Activated CD8-positive, alpha-beta memory T cell treated with anti-CD3 and anti-CD28 coated beads, Interleukin-2, amount 10 ng/mL, durations not matched to agents 7 days and 5 days (primary cell): ENCODE data around the gene TC2N. TPM values are rescaled to one million over a fixed set of nuclear protein-coding genes. Genes with fewer than 3 reads are reported as not detected.
"Not testable (repeated sequence)": the region's sequence is repeated elsewhere in the genome, so short reads cannot be mapped to it uniquely, and the experiment has no call there.

Experiments used
- ATAC-seq: fragments of 150-1000 bp; cut with Tn5 transposase; one replicate; pipeline ENCODE4 v1.10.0; 2021; ENCODE audit warnings: moderate library complexity
- CTCF ChIA-PET: fragments of 350-600 bp; sonication (Branson Sonifier 250); formaldehyde crosslinking; loops from one replicate; lab custom pipeline; 2021; ENCODE audit warnings: antibody characterized with exemption; lab: Charles Lee
- DNase-seq: peaks from one replicate; pipeline ENCODE4 v3.0.0-alpha.2; 2020
- H3K27ac Mint-ChIP-seq: one replicate; pipeline ENCODE4 v1.8.0; 2021; ENCODE audit warnings: mild to moderate bottlenecking, mixed read lengths
- H3K27me3 Mint-ChIP-seq: one replicate; pipeline ENCODE4 v1.8.0; 2021; ENCODE audit warnings: mixed read lengths
- H3K36me3 Mint-ChIP-seq: one replicate; pipeline ENCODE4 v1.8.0; 2021; ENCODE audit warnings: mild to moderate bottlenecking, mixed read lengths
- H3K4me1 Mint-ChIP-seq: one replicate; pipeline ENCODE4 v1.8.0; 2021; ENCODE audit warnings: mixed read lengths
- H3K4me3 Mint-ChIP-seq: one replicate; pipeline ENCODE4 v1.8.0; 2021; ENCODE audit warnings: mild to moderate bottlenecking, moderate library complexity, mixed read lengths
- H3K9me3 Mint-ChIP-seq: one replicate; pipeline ENCODE4 v1.8.0; 2022; ENCODE audit warnings: low read depth, mixed read lengths
- total RNA-seq, 2 experiments: library from RNA; stranded (reverse); gene quantifications; one replicate each; pipeline ENCODE4 v1.2.3, GENCODE V29; 2021

The TC2N gene
- total RNA-seq, 2 experiments from 2014 or later, result 46.3 to 86.0 TPM

GRCh38 chr14:91898372-91898771, 31.0 kb upstream of the TC2N start:
- H3K27me3 Mint-ChIP-seq, result no peaks in the 10 kb centered on the region
- no peak for ATAC-seq
- no peaks in the 10 kb centered on the region for H3K9me3 Mint-ChIP-seq
- no peak overlapping the region for H3K4me3 Mint-ChIP-seq
- H3K4me1 Mint-ChIP-seq, result peaks cover 6% of the 10 kb centered on the region
- no peak overlapping the region for H3K27ac Mint-ChIP-seq
- no peak for DNase-seq
- H3K36me3 Mint-ChIP-seq, result peaks cover 1% of the 10 kb centered on the region
- CTCF ChIA-PET, result interaction anchor here (0.6 to 1.6 kb wide), 7 partner anchors 9 to 259 kb away, joined by 3 to 5 read pairs (median 3); no protein-coding TSS in a partner anchor

GRCh38 chr14:91897716-91898115, 30.4 kb upstream of the TC2N start:
- H3K9me3 Mint-ChIP-seq, H3K36me3 Mint-ChIP-seq, H3K4me3 Mint-ChIP-seq, H3K27me3 Mint-ChIP-seq, DNase-seq, ATAC-seq, H3K27ac Mint-ChIP-seq: not testable (repeated sequence)
- CTCF ChIA-PET, result interaction anchor here (1.4 kb wide), 1 partner anchor 16 kb away, joined by 3 read pairs; no protein-coding TSS in a partner anchor
- peaks cover 10% of the 10 kb centered on the region for H3K4me1 Mint-ChIP-seq

GRCh38 chr14:91897106-91897701, 29.9 kb upstream of the TC2N start:
- H3K4me3 Mint-ChIP-seq, result no peak overlapping the region
- no peaks in the 10 kb centered on the region for H3K9me3 Mint-ChIP-seq
- peaks cover 11% of the 10 kb centered on the region for H3K4me1 Mint-ChIP-seq
- H3K27ac Mint-ChIP-seq, result no peak overlapping the region
- peaks cover 1% of the 10 kb centered on the region for H3K36me3 Mint-ChIP-seq
- DNase-seq (no peak), ATAC-seq (no peak)
- CTCF ChIA-PET, result interaction anchor here (1.0 to 1.6 kb wide), 4 partner anchors 14 to 39 kb away, joined by 3 to 5 read pairs (median 4); partner anchors contain the start of gene TC2N
- no peaks in the 10 kb centered on the region for H3K27me3 Mint-ChIP-seq

- Mint-ChIP-seq H3K27me3 (no peaks in the 10 kb centered on the region), H3K9me3 (no peaks in the 10 kb centered on the region), H3K4me3 (no peak overlapping the region), H3K27ac (no peak overlapping the region), H3K4me1 (peaks cover 13% of the 10 kb centered on the region), H3K36me3 (peaks cover 1% of the 10 kb centered on the region)
- CTCF ChIA-PET, result interaction anchor here (1.0 to 1.6 kb wide), 6 partner anchors 8 to 40 kb away, joined by 3 to 5 read pairs (median 4); partner anchors contain the start of gene TC2N
- DNase-seq, result no peak
- no peak for ATAC-seq
Measured at GRCh38 chr14:91896419-91896818, 29.1 kb upstream of the TC2N start.

- H3K4me3 Mint-ChIP-seq, result no peak overlapping the region
- peaks cover 34% of the 10 kb centered on the region for H3K4me1 Mint-ChIP-seq
- H3K27me3 Mint-ChIP-seq, result no peaks in the 10 kb centered on the region
- no peak for ATAC-seq
- no peaks in the 10 kb centered on the region for H3K9me3 Mint-ChIP-seq
- H3K36me3 Mint-ChIP-seq, result peaks cover 1% of the 10 kb centered on the region
- CTCF ChIA-PET, result interaction anchor here (2.2 to 2.3 kb wide), 2 partner anchors 18 to 29 kb away, joined by 7 to 8 read pairs; no protein-coding TSS in a partner anchor
- no peak for DNase-seq
- H3K27ac Mint-ChIP-seq, result no peak overlapping the region
Measured at GRCh38 chr14:91893669-91894068, 26.3 kb upstream of the TC2N start.

GRCh38 chr14:91893007-91893406, 25.7 kb upstream of the TC2N start:
- Mint-ChIP-seq H3K9me3 (no peaks in the 10 kb centered on the region), H3K4me3 (no peak overlapping the region), H3K27ac (no peak overlapping the region), H3K4me1 (peaks cover 36% of the 10 kb centered on the region), H3K36me3 (peaks cover 1% of the 10 kb centered on the region), H3K27me3 (no peaks in the 10 kb centered on the region)
- no peak for DNase-seq
- ATAC-seq, result no peak
- CTCF ChIA-PET, result interaction anchor here (0.8 to 2.3 kb wide), 4 partner anchors 19 to 28 kb away, joined by 3 to 8 read pairs (median 5); no protein-coding TSS in a partner anchor

- Mint-ChIP-seq H3K36me3 (peaks cover 1% of the 10 kb centered on the region), H3K27me3 (no peaks in the 10 kb centered on the region), H3K4me1 (peaks cover 38% of the 10 kb centered on the region), H3K4me3 (no peak overlapping the region), H3K27ac (no peak overlapping the region), H3K9me3 (no peaks in the 10 kb centered on the region)
- ATAC-seq (no peak), DNase-seq (no peak)
- CTCF ChIA-PET, result interaction anchor here (0.8 to 2.2 kb wide), 6 partner anchors 9 to 27 kb away, joined by 3 to 8 read pairs (median 3); no protein-coding TSS in a partner anchor
Measured at GRCh38 chr14:91891721-91892220, 24.4 kb upstream of the TC2N start.

- CTCF ChIA-PET, result interaction anchor here (0.8 to 2.1 kb wide), 4 partner anchors 8 to 20 kb away, joined by 3 to 8 read pairs (median 3); no protein-coding TSS in a partner anchor
- no peak overlapping the region for H3K27ac Mint-ChIP-seq
- no peak for DNase-seq
- peaks cover 40% of the 10 kb centered on the region for H3K4me1 Mint-ChIP-seq
- H3K4me3 Mint-ChIP-seq, result no peak overlapping the region
- H3K9me3 Mint-ChIP-seq, result no peaks in the 10 kb centered on the region
- peaks cover 1% of the 10 kb centered on the region for H3K36me3 Mint-ChIP-seq
- ATAC-seq, result no peak
- H3K27me3 Mint-ChIP-seq, result no peaks in the 10 kb centered on the region
Measured at GRCh38 chr14:91891101-91891500, 23.8 kb upstream of the TC2N start.

- Mint-ChIP-seq H3K9me3 (no peaks in the 10 kb centered on the region), H3K27me3 (no peaks in the 10 kb centered on the region), H3K36me3 (peaks cover 1% of the 10 kb centered on the region), H3K27ac (peak overlapping the region; percentile 78), H3K4me3 (no peak overlapping the region), H3K4me1 (peaks cover 40% of the 10 kb centered on the region)
- no peak for DNase-seq
- ATAC-seq, result peak; percentile 27
- CTCF ChIA-PET, result interaction anchor here (1.0 to 2.1 kb wide), 5 partner anchors 8 to 16 kb away, joined by 3 to 8 read pairs (median 3); no protein-coding TSS in a partner anchor
Measured at GRCh38 chr14:91890291-91890749, 23.0 kb upstream of the TC2N start.

GRCh38 chr14:91889477-91890211, 22.3 kb upstream of the TC2N start:
- Mint-ChIP-seq H3K4me1 (peaks cover 43% of the 10 kb centered on the region), H3K4me3 (no peak overlapping the region), H3K9me3 (no peaks in the 10 kb centered on the region), H3K36me3 (peaks cover 1% of the 10 kb centered on the region), H3K27me3 (no peaks in the 10 kb centered on the region), H3K27ac (peak overlapping the region; percentile 78)
- DNase-seq, result no peak
- CTCF ChIA-PET, result interaction anchor here (1.0 to 1.3 kb wide), 3 partner anchors 9 to 15 kb away, joined by 3 to 4 read pairs (median 3); no protein-coding TSS in a partner anchor
- ATAC-seq, result no peak

- no peak overlapping the region for H3K27ac Mint-ChIP-seq
- CTCF ChIA-PET, result interaction anchor here (1.3 kb wide), 2 partner anchors 10 to 15 kb away, joined by 3 read pairs; no protein-coding TSS in a partner anchor
- no peak overlapping the region for H3K4me3 Mint-ChIP-seq
- H3K4me1 Mint-ChIP-seq, result peaks cover 45% of the 10 kb centered on the region
- no peaks in the 10 kb centered on the region for H3K27me3 Mint-ChIP-seq
- H3K9me3 Mint-ChIP-seq, result no peaks in the 10 kb centered on the region
- ATAC-seq (no peak), DNase-seq (no peak)
- peaks cover 1% of the 10 kb centered on the region for H3K36me3 Mint-ChIP-seq
Measured at GRCh38 chr14:91888641-91889476, 21.5 kb upstream of the TC2N start.

GRCh38 chr14:91886961-91887360, 19.6 kb upstream of the TC2N start:
- Mint-ChIP-seq H3K27ac (no peak overlapping the region), H3K9me3 (no peaks in the 10 kb centered on the region), H3K4me1 (peaks cover 34% of the 10 kb centered on the region), H3K27me3 (no peaks in the 10 kb centered on the region), H3K4me3 (no peak overlapping the region), H3K36me3 (no peaks in the 10 kb centered on the region)
- ATAC-seq (no peak), DNase-seq (no peak)
- CTCF ChIA-PET, result no interaction called here
